OCI-LY7 (cell line): ENCODE measurements around the gene HSPBP1.

Experiments
- CTCF ChIP-seq: fragments of 200-600 bp; sonication (generic); conservative IDR thresholded peaks from 2 replicates; pipeline ENCODE4 v1.5.1; 2014; ENCODE audit warnings: mild to moderate bottlenecking, antibody characterized with exemption, low read length, moderate library complexity, mixed read lengths
- EZH2phosphoT487 ChIP-seq: fragments of 200-600 bp; sonication (generic); IDR thresholded peaks from 2 replicates; pipeline ENCODE4 v1.6.1; 2018; ENCODE audit warnings: low read depth, borderline replicate concordance, mild to moderate bottlenecking, mixed run types, antibody characterized with exemption, low read length, moderate library complexity, mixed read lengths

- TF ChIP-seq EZH2phosphoT487 (no peak), CTCF (no peak)
Observed at GRCh38 chr19:55228015-55228391, 51.9 kb downstream of the HSPBP1 start.
